HG03469 (cell line): Measurements from ENCODE around the gene CYP24A1.

Source experiments
- ATAC-seq: cut with Tn5 transposase; IDR thresholded peaks from one replicate; pipeline ENCODE4 v1.9.1; 2021; ENCODE audit warnings: mild to moderate bottlenecking, moderate library complexity, moderate number of reproducible peaks; ENCODE audit not compliant: unreplicated experiment

Gene CYP24A1

GRCh38 chr20:54116550-54117235 is 57.1 kb downstream of the CYP24A1 start:
- no peak for ATAC-seq

- ATAC-seq, result no peak
Measured at GRCh38 chr20:54115172-54115854, 58.5 kb downstream of the CYP24A1 start.

- no peak for ATAC-seq
Measured at GRCh38 chr20:54114109-54114508, 59.7 kb downstream of the CYP24A1 start.

GRCh38 chr20:54113566-54113965 is 60.2 kb downstream of the CYP24A1 start:
- no peak for ATAC-seq

- no peak for ATAC-seq
Measured at GRCh38 chr20:54112221-54112884, 61.4 kb downstream of the CYP24A1 start.

- no peak for ATAC-seq
Measured at GRCh38 chr20:54111460-54111859, 62.3 kb downstream of the CYP24A1 start.

- no peak for ATAC-seq
Measured at GRCh38 chr20:54110457-54110856, 63.3 kb downstream of the CYP24A1 start.

GRCh38 chr20:54110041-54110440 is 63.7 kb downstream of the CYP24A1 start:
- no peak for ATAC-seq

GRCh38 chr20:54108817-54109216 is 65.0 kb downstream of the CYP24A1 start:
- no peak for ATAC-seq

- ATAC-seq, result no peak
Measured at GRCh38 chr20:54108326-54108642, 65.5 kb downstream of the CYP24A1 start.

GRCh38 chr20:54107600-54108325 is 66.0 kb downstream of the CYP24A1 start:
- ATAC-seq, result no peak

- no peak for ATAC-seq
Measured at GRCh38 chr20:54107181-54107580, 66.6 kb downstream of the CYP24A1 start.

- ATAC-seq, result no peak
Measured at GRCh38 chr20:54106162-54106561, 67.6 kb downstream of the CYP24A1 start.

GRCh38 chr20:54105653-54106052 is 68.1 kb downstream of the CYP24A1 start:
- ATAC-seq, result no peak

- no peak for ATAC-seq
Measured at GRCh38 chr20:54104781-54105180, 69.0 kb downstream of the CYP24A1 start.

- no peak for ATAC-seq
Measured at GRCh38 chr20:54103762-54104600, 69.8 kb downstream of the CYP24A1 start.
